22Rv1 (cell line): ENCODE results near the gene KIAA1671.

Experiments
- ZFX ChIP-seq: fragments of 450-650 bp; IDR thresholded peaks from 2 replicates; pipeline ENCODE4 v1.6.1; 2017; ENCODE audit warnings: antibody characterized with exemption, borderline replicate concordance
- TF ChIP-seq, protein P1 (sequence below): fragments of 450-650 bp; IDR thresholded peaks from 2 replicates; pipeline ENCODE4 v1.5.1; 2017; ENCODE audit warnings: mild to moderate bottlenecking

GRCh38 chr22:24975125-24975640 lies 22.7 kb downstream of the KIAA1671 start:
- TF ChIP-seq, protein P1, sequence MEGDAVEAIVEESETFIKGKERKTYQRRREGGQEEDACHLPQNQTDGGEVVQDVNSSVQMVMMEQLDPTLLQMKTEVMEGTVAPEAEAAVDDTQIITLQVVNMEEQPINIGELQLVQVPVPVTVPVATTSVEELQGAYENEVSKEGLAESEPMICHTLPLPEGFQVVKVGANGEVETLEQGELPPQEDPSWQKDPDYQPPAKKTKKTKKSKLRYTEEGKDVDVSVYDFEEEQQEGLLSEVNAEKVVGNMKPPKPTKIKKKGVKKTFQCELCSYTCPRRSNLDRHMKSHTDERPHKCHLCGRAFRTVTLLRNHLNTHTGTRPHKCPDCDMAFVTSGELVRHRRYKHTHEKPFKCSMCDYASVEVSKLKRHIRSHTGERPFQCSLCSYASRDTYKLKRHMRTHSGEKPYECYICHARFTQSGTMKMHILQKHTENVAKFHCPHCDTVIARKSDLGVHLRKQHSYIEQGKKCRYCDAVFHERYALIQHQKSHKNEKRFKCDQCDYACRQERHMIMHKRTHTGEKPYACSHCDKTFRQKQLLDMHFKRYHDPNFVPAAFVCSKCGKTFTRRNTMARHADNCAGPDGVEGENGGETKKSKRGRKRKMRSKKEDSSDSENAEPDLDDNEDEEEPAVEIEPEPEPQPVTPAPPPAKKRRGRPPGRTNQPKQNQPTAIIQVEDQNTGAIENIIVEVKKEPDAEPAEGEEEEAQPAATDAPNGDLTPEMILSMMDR, result no peak
- TF ChIP-seq ZFX, result no peak
